ENCODE measurements around the gene SLC7A10. TPM values are rescaled to one million over a fixed set of nuclear protein-coding genes. Genes with fewer than 3 reads are reported as not detected.
A peak's percentile ranks its signal among the peaks of the same experiment; 100 is the strongest.

The SLC7A10 gene
- total and polyA plus RNA-seq, 8 donors: 0.50 to 1.2 (median 0.96) TPM; not detected in 1

DNA sequence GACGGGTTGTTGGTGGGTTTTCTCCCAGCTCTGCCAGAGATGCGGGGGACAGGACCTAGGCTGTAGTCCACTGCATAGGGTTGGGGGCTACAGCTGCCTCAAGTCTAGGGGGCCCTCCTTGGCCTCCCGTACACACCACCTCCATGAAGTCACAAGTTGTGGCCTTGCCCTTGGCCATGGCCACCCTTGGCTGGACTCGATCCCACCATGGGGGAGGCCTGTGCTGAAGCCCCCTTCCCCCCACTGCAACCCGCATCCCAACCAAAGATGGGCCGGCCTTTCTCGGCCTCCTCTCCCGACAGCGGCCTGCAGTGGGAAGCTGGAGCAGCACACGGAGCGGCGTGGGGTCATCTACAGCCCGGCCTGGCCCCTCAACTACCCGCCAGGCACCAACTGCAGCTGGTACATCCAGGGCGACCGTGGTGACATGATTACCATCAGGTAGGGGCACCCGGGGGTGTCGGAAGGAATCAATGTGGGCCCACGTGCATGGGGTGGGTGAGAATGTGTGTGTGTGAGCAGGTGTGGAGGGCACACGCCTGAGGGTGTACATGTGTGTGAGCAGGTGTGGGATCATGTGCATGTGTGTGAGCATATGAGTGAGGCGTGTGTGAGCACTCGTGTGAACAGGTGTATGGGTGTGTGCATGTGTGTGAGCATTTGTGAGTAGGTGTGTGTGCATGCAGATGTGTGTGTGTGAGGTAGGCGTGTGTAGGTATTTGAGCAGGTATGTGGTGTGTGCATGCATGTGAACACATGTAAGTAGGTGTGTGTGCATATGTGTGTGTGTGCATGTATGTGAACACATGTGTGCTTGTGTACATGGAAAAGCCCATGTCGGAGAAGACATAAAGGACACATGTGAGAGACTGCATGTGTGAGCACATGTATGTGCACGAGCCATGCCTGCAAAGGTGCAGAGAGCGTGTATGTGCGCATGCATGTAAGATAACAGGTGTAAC lies 22.8 kb downstream of the SLC7A10 start:
- ATAC-seq: no peak
- intact Hi-C loops (cut with DNase I): no loop called here
- H3K27ac ChIP-seq: no peak overlapping the region
- H3K4me3 ChIP-seq: no peak overlapping the region
- H3K9me3 ChIP-seq: no peaks in the 10 kb centered on the region
- no peaks in the 10 kb centered on the region for H3K27me3 ChIP-seq
- no peak for TF ChIP-seq CTCF (IDR thresholded peaks at IDR 0.05)
- peaks cover 0 to 49% of the 10 kb centered on the region in 2 donors for H3K36me3 ChIP-seq
- DNase-seq: peak in 1 of 4 donors; percentile 61
- peaks cover 0 to 21% of the 10 kb centered on the region in 2 donors for H3K4me1 ChIP-seq

- Histone ChIP-seq H3K4me1 (peaks cover 0 to 21% of the 10 kb centered on the region in 2 donors), H3K9me3 (no peaks in the 10 kb centered on the region), H3K27ac (no peak overlapping the region), H3K27me3 (no peaks in the 10 kb centered on the region), H3K36me3 (peaks cover 0 to 41% of the 10 kb centered on the region in 2 donors), H3K4me3 (no peak overlapping the region)
- intact Hi-C loops (cut with DNase I): no loop called here
- no peak for TF ChIP-seq CTCF (IDR thresholded peaks at IDR 0.05)
- ATAC-seq (no peak), DNase-seq (no peak)
These were observed 23.6 kb downstream of the SLC7A10 start for GRCh38 chr19:33201886-33202545.

DNA sequence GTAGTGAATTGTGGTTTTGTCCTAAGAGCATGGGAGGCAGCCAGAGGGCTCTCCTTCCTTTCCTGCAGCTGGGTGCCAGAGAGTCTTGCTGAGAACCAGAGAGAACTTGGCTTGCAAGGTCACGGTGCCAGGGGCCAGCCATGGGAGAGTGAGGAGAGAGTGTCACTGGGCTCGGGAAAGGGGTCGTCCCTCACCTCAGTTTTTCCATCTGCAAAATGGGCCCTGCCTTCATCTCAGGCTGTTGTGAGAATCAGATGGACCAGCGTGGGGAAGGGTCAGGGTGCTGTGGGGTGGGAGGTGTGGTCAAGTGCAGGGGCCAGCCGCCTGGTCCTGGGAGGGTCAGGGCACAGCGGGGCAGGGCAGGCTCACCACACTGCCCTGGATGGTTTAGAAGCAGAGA lies 24.2 kb downstream of the SLC7A10 start:
- H3K4me1 ChIP-seq: peaks cover 0 to 21% of the 10 kb centered on the region in 2 donors
- no peaks in the 10 kb centered on the region for H3K9me3 ChIP-seq
- ATAC-seq (no peak), DNase-seq (peak in 1 of 4 donors; percentile 41)
- no peak for TF ChIP-seq CTCF (IDR thresholded peaks at IDR 0.05)
- intact Hi-C loops (cut with DNase I): no loop called here
- peaks cover 0 to 1% of the 10 kb centered on the region in 2 donors for H3K27me3 ChIP-seq
- peaks cover 0 to 36% of the 10 kb centered on the region in 2 donors for H3K36me3 ChIP-seq
- H3K27ac ChIP-seq: no peak overlapping the region
- no peak overlapping the region for H3K4me3 ChIP-seq

DNA sequence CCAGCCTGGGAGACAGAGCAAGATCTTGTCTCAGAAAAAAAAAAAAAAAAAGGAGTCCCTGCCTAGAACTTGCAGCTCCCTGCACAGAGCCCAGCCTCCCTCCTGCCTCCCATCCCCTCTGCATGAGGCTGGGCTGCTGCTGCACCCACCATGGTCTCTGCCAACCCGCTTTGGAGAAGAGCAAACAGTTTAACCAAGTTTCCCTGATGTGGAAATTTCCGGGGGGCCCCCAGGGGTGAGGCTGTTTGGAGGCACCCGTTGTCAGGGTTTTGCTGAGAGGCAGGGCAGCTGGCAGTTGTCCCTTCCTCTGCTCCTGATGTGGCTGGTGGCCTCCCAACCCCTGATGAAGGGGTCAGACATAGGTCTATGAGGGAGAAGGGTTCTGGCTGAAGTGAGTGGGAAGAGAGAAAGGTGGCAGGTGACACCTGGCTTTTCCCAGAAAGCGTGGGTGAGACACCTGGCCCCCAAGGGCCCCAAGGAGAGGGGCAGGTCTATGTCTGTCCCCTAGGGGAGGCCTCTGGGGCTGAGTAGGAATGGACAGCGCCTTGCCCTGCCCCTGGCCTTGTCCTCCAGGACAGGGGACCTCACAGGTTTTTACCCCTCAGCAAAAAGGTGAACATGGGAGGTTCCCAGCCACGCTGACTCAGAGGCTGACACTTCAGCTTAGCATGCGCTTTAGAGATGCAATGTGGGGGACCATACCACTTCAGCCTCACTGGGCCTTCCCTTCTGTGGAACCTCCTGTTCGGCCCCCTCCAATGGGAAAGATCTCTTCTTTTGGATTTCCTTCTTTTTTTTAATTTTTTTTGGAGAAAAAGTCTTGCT lies 26.0 kb downstream of the SLC7A10 start:
- H3K27ac ChIP-seq: no peak overlapping the region
- intact Hi-C loops (cut with DNase I): no loop called here
- ATAC-seq (no peak), DNase-seq (peak in 1 of 4 donors; percentile 39)
- no peak for TF ChIP-seq CTCF (IDR thresholded peaks at IDR 0.05)
- no peaks in the 10 kb centered on the region for H3K9me3 ChIP-seq
- peaks cover 3 to 39% of the 10 kb centered on the region in 2 donors for H3K4me1 ChIP-seq
- peaks cover 0 to 18% of the 10 kb centered on the region in 2 donors for H3K36me3 ChIP-seq
- no peak overlapping the region for H3K4me3 ChIP-seq
- peaks cover 0 to 19% of the 10 kb centered on the region in 2 donors for H3K27me3 ChIP-seq
